Bronchial epithelial cell (primary cell): ENCODE data around the gene GPR153. TPM values are rescaled to one million over a fixed set of nuclear protein-coding genes. Genes with fewer than 3 reads are reported as not detected.
"Not testable (repeated sequence)": the region's sequence is repeated elsewhere in the genome, so short reads cannot be mapped to it uniquely, and the experiment has no call there.

Source experiments
- DNase-seq: peaks from one replicate; pipeline ENCODE4 v3.0.0-alpha.2; 2010; ENCODE audit warnings: low read depth
- FAIRE-seq: peaks from 2 replicates; lab custom pipeline; 2011; peaks lifted over from hg19 to GRCh38; lab: Jason Lieb, UNC
- H3K27me3 ChIP-seq: 2 replicates; pipeline ENCODE4 v1.5.1; 2011; ENCODE audit warnings: low read length; ENCODE audit not compliant: control insufficient read depth, insufficient read depth
- H3K36me3 ChIP-seq: 2 replicates; pipeline ENCODE4 v1.5.1; 2011; ENCODE audit warnings: low read length; ENCODE audit not compliant: control insufficient read depth, insufficient read depth
- H3K4me3 ChIP-seq: 2 replicates; pipeline ENCODE4 v1.5.1; 2011; ENCODE audit warnings: mild to moderate bottlenecking, low read depth, low read length, control low read depth
- CTCF ChIP-seq: IDR thresholded peaks from 2 replicates; pipeline ENCODE4 v1.5.1; 2011; ENCODE audit warnings: mild to moderate bottlenecking, moderate library complexity, low read length, control low read depth, inconsistent platforms; ENCODE audit not compliant: insufficient read depth, severe bottlenecking
- total RNA-seq: library from RNA; depleted of rRNA; stranded (reverse); fragments of >200 nt; gene quantifications from 2 replicates; pipeline ENCODE4 v1.2.1, GENCODE V29; 2014

Gene GPR153
- total RNA-seq, 1 donor from 2014 or later = 44.2 TPM

- FAIRE-seq = no peak
- no peak for TF ChIP-seq CTCF
- no peak for DNase-seq
- Histone ChIP-seq H3K27me3 (no peaks in the 10 kb centered on the region), H3K4me3 (no peak overlapping the region), H3K36me3 (peaks cover 13% of the 10 kb centered on the region)
Observed at GRCh38 chr1:6223617-6224016, 37.3 kb downstream of the GPR153 start.

- FAIRE-seq = no peak
- no peak for TF ChIP-seq CTCF
- peaks cover 13% of the 10 kb centered on the region for H3K36me3 ChIP-seq
- no peak for DNase-seq
- H3K27me3 ChIP-seq = no peaks in the 10 kb centered on the region
- no peak overlapping the region for H3K4me3 ChIP-seq
Observed at GRCh38 chr1:6222636-6223035, 38.3 kb downstream of the GPR153 start.

DNA sequence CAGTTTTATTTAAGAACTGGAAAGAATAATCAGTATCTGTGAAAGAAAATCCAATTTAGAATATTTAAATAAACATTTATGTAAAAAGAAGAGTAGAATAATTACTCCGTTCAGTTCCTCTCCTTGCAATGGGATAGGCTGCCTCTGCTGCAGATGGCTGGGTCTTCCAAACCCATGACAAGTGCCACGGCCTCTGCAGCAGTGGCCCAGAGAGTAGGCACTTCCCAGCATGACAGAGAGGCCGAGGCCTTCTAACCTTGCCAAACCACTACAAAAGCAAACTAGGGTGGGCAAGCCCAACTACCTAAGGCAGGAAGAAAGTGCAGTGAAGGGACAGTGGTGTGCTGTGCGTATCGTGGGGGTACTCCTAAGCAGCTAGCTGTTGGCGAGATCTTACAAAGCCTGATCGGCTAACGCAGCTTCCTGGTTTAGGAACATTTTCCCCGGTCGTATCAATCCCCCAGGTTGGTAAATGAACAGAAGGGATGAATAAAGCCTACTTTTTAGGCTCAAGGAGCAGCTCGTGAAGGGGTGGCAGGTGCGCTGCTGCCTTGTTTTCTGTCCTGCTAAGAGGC lies 39.6 kb downstream of the GPR153 start:
- DNase-seq (no peak), FAIRE-seq (no peak)
- H3K36me3 ChIP-seq = peaks cover 13% of the 10 kb centered on the region
- no peak for TF ChIP-seq CTCF
- H3K27me3 ChIP-seq = no peaks in the 10 kb centered on the region
- H3K4me3 ChIP-seq = no peak overlapping the region

DNA sequence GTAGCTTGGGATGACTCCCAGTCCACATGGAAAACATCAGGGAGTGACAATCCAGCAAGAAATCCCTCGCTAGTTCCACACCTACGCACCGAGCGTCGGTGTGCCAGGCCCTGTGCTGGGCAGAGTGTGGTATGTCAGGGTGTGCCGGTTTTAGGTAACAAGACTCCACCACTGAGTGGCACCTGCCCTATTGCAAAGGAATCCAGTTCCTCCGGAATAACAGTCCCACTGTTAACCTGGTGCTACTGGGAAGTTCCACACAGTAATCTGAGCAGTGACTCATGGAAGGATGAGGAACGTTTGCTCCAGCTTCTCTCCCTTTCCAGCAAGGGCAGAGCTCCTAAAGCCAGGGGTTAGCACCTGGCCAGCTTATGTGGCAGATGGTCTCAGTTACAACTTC lies 40.7 kb downstream of the GPR153 start:
- no peak for TF ChIP-seq CTCF
- no peaks in the 10 kb centered on the region for H3K27me3 ChIP-seq
- H3K4me3 ChIP-seq = no peak overlapping the region
- FAIRE-seq (peak; percentile 99), DNase-seq (peak; percentile 98)
- peaks cover 9% of the 10 kb centered on the region for H3K36me3 ChIP-seq

DNA sequence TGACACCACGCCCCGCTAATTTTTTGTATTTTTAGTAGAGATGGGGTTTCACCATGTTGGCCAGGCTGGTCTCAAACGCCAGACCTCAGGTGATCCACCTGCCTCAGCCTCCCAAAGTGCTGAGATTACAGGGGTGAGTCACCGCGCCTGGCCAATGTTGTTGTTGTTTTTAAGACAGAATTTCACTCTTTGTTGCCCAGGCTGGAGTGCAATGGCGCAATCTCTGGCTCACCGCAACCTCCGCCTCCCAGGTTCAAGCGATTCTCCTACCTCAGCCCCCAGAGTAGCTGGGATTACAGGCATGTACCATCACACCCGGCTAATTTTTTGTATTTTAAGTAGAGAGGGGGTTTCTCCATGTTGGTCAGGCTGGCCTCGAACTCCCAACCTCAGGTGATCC lies 41.3 kb downstream of the GPR153 start:
- FAIRE-seq, H3K27me3 ChIP-seq, H3K36me3 ChIP-seq, H3K4me3 ChIP-seq: not testable (repeated sequence)
- DNase-seq = peak; percentile 54

DNA sequence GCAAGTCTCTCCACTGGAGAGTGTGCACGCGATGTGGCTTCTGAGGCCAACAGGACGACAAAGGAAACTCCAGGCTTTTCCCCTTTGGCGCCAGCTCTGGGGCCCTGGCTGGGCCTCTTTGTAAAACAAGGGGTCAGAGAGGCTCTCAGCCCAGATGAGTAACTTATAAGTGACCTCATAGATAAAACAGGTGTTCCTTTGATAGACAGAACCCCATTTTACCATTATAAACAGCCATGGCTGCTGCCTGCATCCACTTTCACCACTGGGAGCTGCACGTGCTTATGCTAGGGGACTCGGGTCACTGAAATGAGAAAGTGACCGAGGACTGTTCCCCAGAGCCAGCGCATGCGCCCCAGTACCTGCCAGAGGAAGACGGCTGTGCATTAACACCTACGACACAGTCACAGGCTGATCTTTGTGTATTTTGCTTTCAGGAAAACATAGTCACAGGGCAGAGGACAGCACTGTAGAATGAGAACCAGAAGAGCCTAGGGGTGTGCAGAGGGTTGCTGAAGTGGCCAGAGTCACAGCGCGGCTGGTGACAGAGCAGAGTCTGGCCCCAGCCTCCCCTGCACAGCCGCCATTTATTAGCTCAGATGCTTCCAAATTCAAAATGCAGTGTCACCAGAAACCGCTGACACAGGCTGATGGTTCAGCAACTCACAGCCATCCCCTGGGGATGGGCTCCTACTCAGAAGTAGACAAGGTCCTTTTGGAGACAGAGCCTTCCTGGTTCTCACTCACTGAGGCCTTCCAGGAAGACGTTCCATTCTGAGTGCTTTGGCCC lies 42.3 kb downstream of the GPR153 start:
- DNase-seq (no peak), FAIRE-seq (no peak)
- Histone ChIP-seq H3K36me3 (peaks cover 2% of the 10 kb centered on the region), H3K4me3 (no peak overlapping the region), H3K27me3 (no peaks in the 10 kb centered on the region)
- no peak for TF ChIP-seq CTCF
